Progenitor cell of endocrine pancreas (in vitro differentiated cells): Measurements from ENCODE around the gene PACS1. TPM values are rescaled to one million over a fixed set of nuclear protein-coding genes. Genes with fewer than 3 reads are reported as not detected.
A peak's percentile ranks its signal among the peaks of the same experiment; 100 is the strongest.

Experiments
- DNase-seq: peaks from one replicate; pipeline ENCODE4 v3.0.0; 2021; ENCODE audit warnings: low spot score; ENCODE audit not compliant: unreplicated experiment
- H3K27ac Mint-ChIP-seq: 2 replicates; pipeline ENCODE4 v1.8.0; 2021; ENCODE audit warnings: mild to moderate bottlenecking, moderate library complexity, mixed read lengths
- H3K27me3 Mint-ChIP-seq: 2 replicates; pipeline ENCODE4 v1.8.0; 2021; ENCODE audit warnings: mixed read lengths
- H3K36me3 Mint-ChIP-seq: 2 replicates; pipeline ENCODE4 v1.8.0; 2022; ENCODE audit warnings: mixed read lengths; ENCODE audit not compliant: insufficient read depth
- H3K4me1 Mint-ChIP-seq: 2 replicates; pipeline ENCODE4 v1.8.0; 2021; ENCODE audit warnings: low read depth, mixed read lengths
- H3K4me3 Mint-ChIP-seq: 2 replicates; pipeline ENCODE4 v1.8.0; 2021; ENCODE audit warnings: low read depth, mild to moderate bottlenecking, moderate library complexity, mixed read lengths
- H3K9me3 Mint-ChIP-seq: 2 replicates; pipeline ENCODE4 v1.8.0; 2021; ENCODE audit warnings: low read depth, mixed read lengths
- CTCF ChIP-seq: fragments of 200-600 bp; sonication (generic); IDR thresholded peaks from one replicate; pipeline ENCODE4 v1.5.0; 2021; ENCODE audit warnings: antibody characterized with exemption, mild to moderate bottlenecking; ENCODE audit not compliant: unreplicated experiment
- total RNA-seq: library from RNA; stranded (reverse); gene quantifications from 2 replicates; pipeline ENCODE4 v1.2.1, GENCODE V29; 2021

Gene PACS1
- total RNA-seq, 1 donor from 2014 or later, result 72.3 TPM

- Mint-ChIP-seq H3K27ac (no peak overlapping the region), H3K4me1 (peaks cover 3% of the 10 kb centered on the region), H3K27me3 (no peaks in the 10 kb centered on the region), H3K36me3 (peaks cover 10% of the 10 kb centered on the region), H3K4me3 (no peak overlapping the region), H3K9me3 (no peaks in the 10 kb centered on the region)
- no peak for DNase-seq
- no peak for TF ChIP-seq CTCF
Measured at GRCh38 chr11:66227700-66228099, 157.6 kb downstream of the PACS1 start.

GRCh38 chr11:66228521-66228920 is 158.4 kb downstream of the PACS1 start:
- no peak overlapping the region for H3K4me3 Mint-ChIP-seq
- H3K27me3 Mint-ChIP-seq, result no peaks in the 10 kb centered on the region
- peaks cover 10% of the 10 kb centered on the region for H3K36me3 Mint-ChIP-seq
- H3K9me3 Mint-ChIP-seq, result no peaks in the 10 kb centered on the region
- H3K27ac Mint-ChIP-seq, result peak overlapping the region; percentile 43
- no peak for DNase-seq
- peaks cover 3% of the 10 kb centered on the region for H3K4me1 Mint-ChIP-seq
- TF ChIP-seq CTCF, result no peak

GRCh38 chr11:66230156-66230555 is 160.1 kb downstream of the PACS1 start:
- Mint-ChIP-seq H3K9me3 (no peaks in the 10 kb centered on the region), H3K4me1 (peaks cover 3% of the 10 kb centered on the region), H3K27me3 (no peaks in the 10 kb centered on the region), H3K36me3 (peaks cover 13% of the 10 kb centered on the region), H3K4me3 (no peak overlapping the region), H3K27ac (no peak overlapping the region)
- no peak for DNase-seq
- no peak for TF ChIP-seq CTCF

- H3K36me3 Mint-ChIP-seq, result peaks cover 19% of the 10 kb centered on the region
- no peak overlapping the region for H3K4me3 Mint-ChIP-seq
Measured at GRCh38 chr11:66230978-66231377, 160.9 kb downstream of the PACS1 start.

GRCh38 chr11:66231561-66231960 is 161.5 kb downstream of the PACS1 start:
- no peaks in the 10 kb centered on the region for H3K27me3 Mint-ChIP-seq
- H3K4me1 Mint-ChIP-seq, result peaks cover 3% of the 10 kb centered on the region
- no peaks in the 10 kb centered on the region for H3K9me3 Mint-ChIP-seq
- peak overlapping the region; percentile 30 for H3K27ac Mint-ChIP-seq
- no peak overlapping the region for H3K4me3 Mint-ChIP-seq
- no peak for DNase-seq
- peaks cover 19% of the 10 kb centered on the region for H3K36me3 Mint-ChIP-seq
- TF ChIP-seq CTCF, result no peak

More at GRCh38 chr11:66230978-66231377, 160.9 kb downstream of the PACS1 start:
- Mint-ChIP-seq H3K9me3 (no peaks in the 10 kb centered on the region), H3K27me3 (no peaks in the 10 kb centered on the region), H3K27ac (no peak overlapping the region), H3K4me1 (peaks cover 3% of the 10 kb centered on the region)
- TF ChIP-seq CTCF, result no peak
- no peak for DNase-seq
